ENCODE measurements around the gene ARID1B.

- TF ChIP-seq, protein P1, sequence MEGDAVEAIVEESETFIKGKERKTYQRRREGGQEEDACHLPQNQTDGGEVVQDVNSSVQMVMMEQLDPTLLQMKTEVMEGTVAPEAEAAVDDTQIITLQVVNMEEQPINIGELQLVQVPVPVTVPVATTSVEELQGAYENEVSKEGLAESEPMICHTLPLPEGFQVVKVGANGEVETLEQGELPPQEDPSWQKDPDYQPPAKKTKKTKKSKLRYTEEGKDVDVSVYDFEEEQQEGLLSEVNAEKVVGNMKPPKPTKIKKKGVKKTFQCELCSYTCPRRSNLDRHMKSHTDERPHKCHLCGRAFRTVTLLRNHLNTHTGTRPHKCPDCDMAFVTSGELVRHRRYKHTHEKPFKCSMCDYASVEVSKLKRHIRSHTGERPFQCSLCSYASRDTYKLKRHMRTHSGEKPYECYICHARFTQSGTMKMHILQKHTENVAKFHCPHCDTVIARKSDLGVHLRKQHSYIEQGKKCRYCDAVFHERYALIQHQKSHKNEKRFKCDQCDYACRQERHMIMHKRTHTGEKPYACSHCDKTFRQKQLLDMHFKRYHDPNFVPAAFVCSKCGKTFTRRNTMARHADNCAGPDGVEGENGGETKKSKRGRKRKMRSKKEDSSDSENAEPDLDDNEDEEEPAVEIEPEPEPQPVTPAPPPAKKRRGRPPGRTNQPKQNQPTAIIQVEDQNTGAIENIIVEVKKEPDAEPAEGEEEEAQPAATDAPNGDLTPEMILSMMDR (conservative IDR thresholded peaks at IDR 0.05; ENCODE audit: low read depth, low read length), result no peak
- TF ChIP-seq EZH2 (IDR thresholded peaks at IDR 0.05; ENCODE audit: low read length, unreplicated experiment), result no peak
Measured at GRCh38 chr6:157253699-157254098, 476.5 kb downstream of the ARID1B start.
